MV-4-11 (cell line): ENCODE data around the gene AKAP9.
"Not testable (repeated sequence)": the region's sequence is repeated elsewhere in the genome, so short reads cannot be mapped to it uniquely, and the experiment has no call there.

Source experiments
- DNase-seq: peaks from one replicate; lab custom pipeline; 2025; lab: John Stamatoyannopoulos, UW

AKAP9 gene

DNA sequence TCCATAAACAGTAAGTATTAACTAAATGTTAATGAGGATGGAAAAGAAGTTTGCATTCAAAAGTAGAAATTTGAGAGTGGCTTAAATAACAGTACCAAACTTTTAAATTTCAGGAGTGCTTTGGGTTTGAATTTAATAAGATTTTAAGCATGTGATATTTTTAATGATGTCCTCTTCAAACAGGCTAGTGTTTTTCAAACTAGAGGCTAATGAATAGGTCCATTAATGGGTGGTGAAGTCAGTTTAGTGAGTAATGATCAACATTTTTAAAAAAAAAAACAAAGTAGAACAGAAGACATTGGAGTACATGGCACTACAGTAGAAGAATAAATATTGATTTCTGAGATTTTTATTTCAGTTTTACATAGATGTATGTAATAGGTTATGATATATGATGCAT is 72.9 kb downstream of the AKAP9 start:
- DNase-seq: no peak

- DNase-seq: no peak
Measured at GRCh38 chr7:92020636-92021035, 80.0 kb downstream of the AKAP9 start.

GRCh38 chr7:92025260-92025659 is 84.6 kb downstream of the AKAP9 start:
- DNase-seq: no peak

- not testable (repeated sequence) for DNase-seq
Measured at GRCh38 chr7:92026635-92027034, 86.0 kb downstream of the AKAP9 start.

DNA sequence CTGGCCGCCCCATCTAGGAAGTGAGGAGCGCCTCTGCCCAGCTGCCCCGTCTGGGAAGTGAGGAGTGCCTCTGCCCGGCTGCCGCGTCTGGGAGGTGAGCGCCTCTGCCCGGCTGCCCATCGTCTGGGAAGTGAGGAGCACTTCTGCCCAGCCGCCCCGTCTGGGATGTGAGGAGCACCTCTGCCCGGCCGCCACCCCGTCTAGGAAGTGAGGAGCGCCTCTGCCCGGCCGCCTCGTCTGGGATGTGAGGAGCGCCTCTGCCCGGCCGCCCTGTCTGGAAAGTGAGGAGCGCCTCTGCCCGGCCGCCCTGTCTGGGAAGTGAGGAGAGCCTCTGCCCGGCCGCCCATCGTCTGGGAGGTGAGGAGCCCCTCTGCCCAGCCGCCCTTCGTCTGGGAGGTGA is 86.5 kb downstream of the AKAP9 start:
- not testable (repeated sequence) for DNase-seq

DNA sequence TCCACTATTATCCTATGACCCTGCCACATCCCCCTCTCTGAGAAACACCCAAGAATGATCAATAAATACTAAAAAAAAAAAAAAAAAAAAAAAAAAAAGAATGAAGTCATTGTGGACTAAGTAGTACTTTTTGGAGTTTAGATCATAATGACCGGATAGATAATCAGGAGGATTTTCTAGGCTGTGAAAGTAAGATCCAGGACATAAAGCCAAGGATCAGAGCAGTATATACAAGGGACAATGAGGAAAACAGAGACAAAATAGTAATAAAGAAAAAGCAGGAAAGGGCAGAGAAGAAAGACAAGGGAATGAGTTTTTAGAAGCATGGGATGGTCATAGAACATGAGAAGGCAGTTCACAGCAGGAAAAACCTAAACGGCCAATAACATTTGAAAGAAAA is 87.6 kb downstream of the AKAP9 start:
- DNase-seq: no peak

DNA sequence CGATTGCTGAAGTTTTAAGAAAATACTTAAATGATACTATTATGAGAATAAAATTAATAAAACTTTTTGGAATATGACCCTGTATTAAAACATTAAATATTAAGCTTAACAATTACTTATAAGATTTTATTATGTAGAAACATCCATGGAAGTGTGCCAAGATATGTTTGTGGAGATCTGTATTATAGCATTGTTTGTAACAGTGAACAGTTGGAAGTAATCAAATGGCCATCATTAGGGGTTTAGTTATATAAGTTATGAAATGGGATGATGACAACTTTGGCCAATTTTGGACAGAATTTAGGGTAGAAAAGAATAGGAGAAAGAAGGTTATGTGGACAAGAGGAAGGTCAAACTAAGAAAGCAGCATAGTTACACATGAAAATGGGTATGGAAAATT is 88.0 kb downstream of the AKAP9 start:
- DNase-seq: no peak

- DNase-seq: no peak
Measured at GRCh38 chr7:92034116-92034515, 93.5 kb downstream of the AKAP9 start.

DNA sequence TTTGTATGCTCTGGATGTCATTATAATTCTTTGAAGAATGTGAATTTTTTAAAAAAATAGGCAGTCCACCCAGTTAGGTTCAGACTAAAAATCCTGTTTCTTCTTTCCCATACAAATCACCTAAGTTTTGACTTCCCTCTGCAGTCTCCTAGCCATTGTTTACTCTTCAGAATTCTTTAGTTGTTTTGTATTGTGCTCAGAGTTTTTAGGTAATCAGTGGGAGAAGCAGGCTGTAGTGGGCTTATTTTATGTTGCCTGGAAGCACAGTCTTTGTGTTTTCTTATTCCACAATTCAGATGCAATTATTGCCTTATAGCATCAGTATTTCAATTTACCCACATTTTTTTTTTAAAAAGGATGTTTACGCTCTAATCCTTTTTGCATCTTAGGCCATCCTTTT is 94.9 kb downstream of the AKAP9 start:
- no peak for DNase-seq

- DNase-seq: no peak
Measured at GRCh38 chr7:92039900-92040299, 99.2 kb downstream of the AKAP9 start.

DNA sequence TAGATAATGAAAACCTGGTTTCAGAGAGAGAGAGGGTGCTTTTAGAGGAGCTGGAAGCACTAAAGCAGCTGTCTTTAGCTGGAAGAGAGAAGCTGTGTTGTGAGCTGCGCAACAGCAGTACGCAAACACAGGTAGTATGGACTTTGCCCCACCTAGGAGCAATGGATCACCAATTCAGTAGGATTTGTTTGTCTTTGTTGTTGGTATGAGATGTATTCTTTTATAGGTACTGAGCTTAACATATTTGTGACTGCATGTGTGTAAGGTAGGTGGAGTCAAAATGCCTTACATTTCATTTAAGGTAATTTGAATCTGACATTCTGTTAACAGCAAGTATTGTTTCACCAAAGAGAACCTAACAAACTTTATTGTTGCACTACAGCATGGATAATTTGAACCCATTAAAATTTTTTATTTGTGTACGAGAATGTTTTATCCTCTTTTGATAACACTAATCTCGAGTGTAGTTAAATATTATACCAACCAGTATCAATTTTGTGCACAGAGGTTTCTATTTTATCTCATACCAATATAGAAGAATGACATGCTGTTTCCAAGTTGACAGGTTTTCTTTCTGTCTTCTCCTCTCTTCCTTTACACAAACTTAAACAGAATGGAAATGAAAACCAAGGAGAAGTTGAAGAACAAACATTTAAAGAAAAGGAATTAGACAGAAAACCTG is 101.5 kb downstream of the AKAP9 start:
- no peak for DNase-seq

DNA sequence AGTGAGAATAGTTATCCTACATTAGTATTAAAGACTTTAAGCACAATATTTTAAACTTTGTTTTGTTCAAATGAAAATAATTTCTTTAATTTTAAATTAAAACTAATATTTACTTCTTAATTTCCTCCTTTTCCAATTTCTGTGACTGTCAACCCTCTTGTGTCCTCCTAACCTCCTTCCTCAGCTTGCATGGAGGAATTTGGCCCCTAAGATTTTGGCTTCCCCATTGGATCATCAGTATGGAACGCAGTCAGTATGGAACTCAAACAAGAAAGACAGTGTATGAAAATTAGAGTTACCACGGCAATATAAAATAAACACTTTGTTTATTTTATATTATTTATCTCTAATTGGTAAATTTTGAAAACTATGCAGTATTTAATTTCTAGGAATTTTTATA is 102.4 kb downstream of the AKAP9 start:
- no peak for DNase-seq

- peak; percentile 3 for DNase-seq
Measured at GRCh38 chr7:92043637-92044036, 103.0 kb downstream of the AKAP9 start.

GRCh38 chr7:92044148-92044547 is 103.5 kb downstream of the AKAP9 start:
- no peak for DNase-seq

DNA sequence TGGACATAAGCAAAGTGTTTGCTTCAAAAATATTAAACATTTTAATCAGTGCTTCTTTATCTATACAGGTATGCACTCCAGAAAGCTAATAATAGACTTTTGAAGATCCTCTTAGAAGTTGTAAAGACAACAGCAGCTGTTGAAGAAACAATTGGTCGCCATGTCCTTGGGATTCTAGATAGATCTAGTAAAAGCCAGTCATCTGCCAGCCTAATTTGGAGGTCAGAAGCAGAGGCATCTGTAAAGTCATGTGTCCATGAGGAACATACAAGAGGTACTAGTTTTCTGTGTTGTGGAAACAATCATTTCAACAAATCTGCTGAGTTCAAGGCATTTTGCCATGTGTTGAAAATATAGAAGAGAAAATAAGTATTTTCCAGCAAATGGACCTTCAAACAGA is 104.3 kb downstream of the AKAP9 start:
- DNase-seq: no peak

- no peak for DNase-seq
Measured at GRCh38 chr7:92051655-92052054, 111.0 kb downstream of the AKAP9 start.

GRCh38 chr7:92052159-92052558 is 111.5 kb downstream of the AKAP9 start:
- no peak for DNase-seq

- DNase-seq: peak; percentile 66
Measured at GRCh38 chr7:92052684-92053083, 112.0 kb downstream of the AKAP9 start.

DNA sequence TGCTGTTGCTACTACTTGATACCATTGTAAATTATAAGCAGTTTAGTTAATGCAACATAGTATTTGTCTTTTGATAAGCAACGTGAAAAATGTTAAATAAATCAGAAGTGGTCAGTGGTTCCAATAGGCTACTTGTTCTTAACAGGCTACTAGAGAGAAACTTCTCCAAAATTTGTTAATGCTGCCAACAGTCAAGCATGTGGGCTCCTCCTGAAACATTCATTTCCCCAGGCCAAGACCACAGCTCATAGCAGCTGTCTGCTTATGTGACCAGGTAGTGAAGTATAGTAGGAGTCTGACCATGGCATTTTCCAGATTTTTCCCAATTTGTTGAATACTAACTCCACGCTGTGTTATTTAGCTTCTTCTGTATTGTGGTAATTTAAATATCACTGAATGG is 112.7 kb downstream of the AKAP9 start:
- DNase-seq: peak; percentile 27

DNA sequence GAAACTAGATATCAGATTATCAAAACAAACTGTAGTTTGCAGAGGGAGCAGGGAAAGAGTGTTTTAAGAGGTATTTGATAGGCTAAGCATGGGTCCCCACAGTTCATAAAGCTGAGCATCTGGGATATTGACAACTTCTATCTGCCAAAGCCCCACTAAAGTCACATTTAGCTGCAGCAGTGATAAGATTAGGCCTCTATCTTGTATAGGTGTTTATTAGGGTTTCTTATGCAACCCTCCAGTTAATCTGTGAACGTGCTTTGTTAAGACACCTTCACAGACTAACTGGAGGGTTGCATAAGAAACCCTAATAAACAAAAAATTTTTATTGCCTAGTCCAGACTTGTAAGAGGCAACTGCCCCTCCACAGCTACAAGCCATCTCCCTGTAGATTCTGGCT is 115.6 kb downstream of the AKAP9 start:
- no peak for DNase-seq

- no peak for DNase-seq
Measured at GRCh38 chr7:92057375-92057774, 116.7 kb downstream of the AKAP9 start.

DNA sequence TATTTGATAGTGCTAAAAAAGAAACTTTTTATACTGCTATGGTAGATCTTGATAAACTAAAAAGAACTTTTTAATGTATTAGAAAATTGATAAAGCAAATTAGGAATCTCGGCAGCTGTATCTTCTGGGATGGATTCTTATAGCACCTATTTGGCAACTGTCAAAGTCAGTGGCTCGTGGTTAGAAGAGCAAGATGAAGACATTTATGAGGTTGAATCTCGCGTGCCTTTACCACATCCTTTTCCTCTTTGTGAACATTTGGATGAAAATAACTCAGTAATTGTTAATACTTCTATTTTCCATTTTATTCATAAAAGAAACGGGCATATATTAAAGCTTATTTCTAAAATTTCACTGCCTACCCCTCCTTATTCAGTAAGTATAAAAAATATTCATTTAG is 117.4 kb downstream of the AKAP9 start:
- peak; percentile 34 for DNase-seq

- DNase-seq: no peak
Measured at GRCh38 chr7:92058899-92059298, 118.2 kb downstream of the AKAP9 start.

- peak; percentile 86 for DNase-seq
Measured at GRCh38 chr7:92061154-92061553, 120.5 kb downstream of the AKAP9 start.
